Osteocyte (in vitro differentiated cells): ENCODE data around the gene HSD17B2. TPM values are rescaled to one million over a fixed set of nuclear protein-coding genes. Genes with fewer than 3 reads are reported as not detected.
A peak's percentile ranks its signal among the peaks of the same experiment; 100 is the strongest.

Source experiments
- DNase-seq: peaks from one replicate; pipeline ENCODE4 v3.0.0; 2021; ENCODE audit warnings: mixed read lengths; ENCODE audit not compliant: unreplicated experiment; ENCODE audit errors: extremely low spot score
- H3K27ac Mint-ChIP-seq: one replicate; pipeline ENCODE4 v1.8.0; 2021; ENCODE audit warnings: mild to moderate bottlenecking, mixed read lengths; ENCODE audit not compliant: unreplicated experiment
- H3K27me3 Mint-ChIP-seq: one replicate; pipeline ENCODE4 v1.8.0; 2021; ENCODE audit warnings: mixed read lengths; ENCODE audit not compliant: unreplicated experiment
- H3K36me3 Mint-ChIP-seq: one replicate; pipeline ENCODE4 v1.8.0; 2021; ENCODE audit warnings: mixed read lengths; ENCODE audit not compliant: unreplicated experiment
- H3K4me1 Mint-ChIP-seq: one replicate; pipeline ENCODE4 v1.8.0; 2021; ENCODE audit warnings: mixed read lengths; ENCODE audit not compliant: unreplicated experiment
- H3K4me3 Mint-ChIP-seq: one replicate; pipeline ENCODE4 v1.8.0; 2021; ENCODE audit warnings: mild to moderate bottlenecking, moderate library complexity, mixed read lengths; ENCODE audit not compliant: unreplicated experiment
- H3K9me3 Mint-ChIP-seq: one replicate; pipeline ENCODE4 v1.8.0; 2021; ENCODE audit warnings: mixed read lengths; ENCODE audit not compliant: unreplicated experiment
- total RNA-seq: library from RNA; stranded (reverse); gene quantifications from 2 replicates; pipeline ENCODE4 v1.2.1, GENCODE V29; 2021
- TF ChIP-seq, protein P1 (sequence below): fragments of 200-600 bp; sonication (generic); IDR thresholded peaks from 2 replicates; pipeline ENCODE4 v1.5.0; 2021; ENCODE audit warnings: antibody characterized with exemption, mild to moderate bottlenecking, moderate library complexity

Gene HSD17B2
- total RNA-seq, 1 donor from 2014 or later: 0.40 TPM

DNA sequence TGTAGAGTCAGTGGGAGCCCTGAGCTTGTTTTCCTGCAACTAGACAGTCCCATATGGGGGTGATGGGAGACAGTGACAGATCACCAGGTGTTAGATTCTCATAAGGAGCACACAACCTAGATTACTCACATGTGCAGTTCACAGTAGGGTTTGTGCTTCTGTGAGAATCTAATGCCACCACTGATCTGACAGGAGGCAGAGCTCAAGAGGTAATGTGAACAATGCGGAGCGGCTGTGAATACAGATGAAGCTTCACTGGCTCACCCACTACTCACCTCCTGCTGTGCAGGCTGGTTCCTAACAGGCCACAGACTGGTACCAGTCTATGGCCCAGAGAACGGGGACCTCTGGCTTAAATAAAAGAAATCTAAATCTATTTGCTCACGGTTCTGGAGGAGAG is 10.2 kb upstream of the HSD17B2 start:
- TF ChIP-seq, protein P1, sequence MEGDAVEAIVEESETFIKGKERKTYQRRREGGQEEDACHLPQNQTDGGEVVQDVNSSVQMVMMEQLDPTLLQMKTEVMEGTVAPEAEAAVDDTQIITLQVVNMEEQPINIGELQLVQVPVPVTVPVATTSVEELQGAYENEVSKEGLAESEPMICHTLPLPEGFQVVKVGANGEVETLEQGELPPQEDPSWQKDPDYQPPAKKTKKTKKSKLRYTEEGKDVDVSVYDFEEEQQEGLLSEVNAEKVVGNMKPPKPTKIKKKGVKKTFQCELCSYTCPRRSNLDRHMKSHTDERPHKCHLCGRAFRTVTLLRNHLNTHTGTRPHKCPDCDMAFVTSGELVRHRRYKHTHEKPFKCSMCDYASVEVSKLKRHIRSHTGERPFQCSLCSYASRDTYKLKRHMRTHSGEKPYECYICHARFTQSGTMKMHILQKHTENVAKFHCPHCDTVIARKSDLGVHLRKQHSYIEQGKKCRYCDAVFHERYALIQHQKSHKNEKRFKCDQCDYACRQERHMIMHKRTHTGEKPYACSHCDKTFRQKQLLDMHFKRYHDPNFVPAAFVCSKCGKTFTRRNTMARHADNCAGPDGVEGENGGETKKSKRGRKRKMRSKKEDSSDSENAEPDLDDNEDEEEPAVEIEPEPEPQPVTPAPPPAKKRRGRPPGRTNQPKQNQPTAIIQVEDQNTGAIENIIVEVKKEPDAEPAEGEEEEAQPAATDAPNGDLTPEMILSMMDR: no peak
- Mint-ChIP-seq H3K9me3 (no peaks in the 10 kb centered on the region), H3K4me1 (no peaks in the 10 kb centered on the region), H3K36me3 (no peaks in the 10 kb centered on the region), H3K27me3 (peaks cover 14% of the 10 kb centered on the region), H3K27ac (no peak overlapping the region), H3K4me3 (no peak overlapping the region)
- no peak for DNase-seq

DNA sequence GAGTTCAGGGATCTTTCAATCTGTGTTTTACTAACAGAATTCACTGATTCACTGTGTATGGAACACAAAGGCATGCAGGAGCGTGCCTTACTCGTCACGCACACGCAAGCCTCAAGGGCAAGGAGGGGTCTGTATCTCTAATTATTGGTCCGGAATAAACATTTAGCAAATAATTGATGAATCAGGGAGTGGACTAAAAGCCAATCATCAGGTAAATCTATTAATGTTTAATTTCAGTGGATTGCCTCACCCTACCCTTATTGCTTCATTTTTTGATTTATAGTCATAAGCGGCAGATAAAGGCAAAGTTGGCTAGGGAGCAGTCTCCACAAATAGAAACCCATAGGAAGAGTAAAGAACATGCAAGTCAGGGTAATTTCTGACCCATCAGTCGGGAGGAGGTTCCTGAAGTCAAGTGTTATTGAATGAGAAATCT is 7.4 kb upstream of the HSD17B2 start:
- H3K36me3 Mint-ChIP-seq: no peaks in the 10 kb centered on the region

DNA sequence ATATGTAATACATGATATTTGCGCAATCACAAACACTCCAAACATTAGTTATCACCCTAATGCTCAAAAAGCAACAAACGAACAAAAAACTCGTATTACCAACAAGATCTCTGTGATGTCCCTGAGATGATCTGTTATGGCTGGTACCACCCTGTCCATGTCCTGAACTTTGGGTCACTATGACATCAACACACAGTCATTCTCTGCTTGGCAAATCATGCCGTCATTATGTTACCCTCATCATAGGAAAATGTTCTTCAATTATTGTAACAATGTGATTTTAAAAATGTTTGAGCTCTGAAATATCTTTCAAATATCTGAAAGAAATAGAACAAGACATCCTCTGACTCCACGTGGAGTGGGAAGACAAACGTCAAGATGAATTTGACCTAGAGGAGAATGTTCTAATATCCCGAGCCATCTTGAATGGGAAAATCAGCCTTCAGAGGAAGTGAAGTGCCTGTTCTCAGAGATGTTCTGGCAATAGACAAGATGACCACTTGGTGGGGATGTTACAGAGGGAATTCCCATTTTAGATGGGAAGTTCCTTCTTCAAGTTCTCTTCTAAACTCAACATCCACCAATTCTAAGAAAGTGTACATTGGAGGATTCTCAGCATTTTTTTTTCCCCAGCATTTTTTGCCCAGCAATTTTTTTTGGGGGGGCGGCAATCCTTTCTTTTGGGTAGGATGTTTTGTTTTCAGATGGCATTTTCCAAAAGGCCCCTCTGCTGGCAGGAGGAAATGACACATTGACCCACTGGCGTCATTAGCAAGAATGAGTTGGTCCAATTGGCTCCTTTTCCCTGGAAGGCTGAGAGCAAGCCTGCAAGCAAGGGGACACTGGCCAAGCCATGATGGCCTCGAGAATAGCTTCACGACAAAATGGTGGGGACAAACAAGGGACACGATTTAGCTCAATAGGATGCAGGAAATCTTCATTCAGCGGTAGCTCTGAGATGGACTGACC is 3.7 kb upstream of the HSD17B2 start:
- H3K9me3 Mint-ChIP-seq: no peaks in the 10 kb centered on the region
- DNase-seq: no peak
- no peak overlapping the region for H3K27ac Mint-ChIP-seq
- H3K27me3 Mint-ChIP-seq: peaks cover 2% of the 10 kb centered on the region
- TF ChIP-seq, protein P1: peak; percentile 56
- H3K36me3 Mint-ChIP-seq: no peaks in the 10 kb centered on the region
- no peaks in the 10 kb centered on the region for H3K4me1 Mint-ChIP-seq
- no peak overlapping the region for H3K4me3 Mint-ChIP-seq

More for the DNA sequence above, 7.4 kb upstream of the HSD17B2 start:
- no peaks in the 10 kb centered on the region for H3K4me1 Mint-ChIP-seq
- no peak overlapping the region for H3K4me3 Mint-ChIP-seq
- H3K27ac Mint-ChIP-seq: no peak overlapping the region
- H3K27me3 Mint-ChIP-seq: peaks cover 9% of the 10 kb centered on the region
- no peak for DNase-seq
- no peaks in the 10 kb centered on the region for H3K9me3 Mint-ChIP-seq
- TF ChIP-seq, protein P1: no peak

DNA sequence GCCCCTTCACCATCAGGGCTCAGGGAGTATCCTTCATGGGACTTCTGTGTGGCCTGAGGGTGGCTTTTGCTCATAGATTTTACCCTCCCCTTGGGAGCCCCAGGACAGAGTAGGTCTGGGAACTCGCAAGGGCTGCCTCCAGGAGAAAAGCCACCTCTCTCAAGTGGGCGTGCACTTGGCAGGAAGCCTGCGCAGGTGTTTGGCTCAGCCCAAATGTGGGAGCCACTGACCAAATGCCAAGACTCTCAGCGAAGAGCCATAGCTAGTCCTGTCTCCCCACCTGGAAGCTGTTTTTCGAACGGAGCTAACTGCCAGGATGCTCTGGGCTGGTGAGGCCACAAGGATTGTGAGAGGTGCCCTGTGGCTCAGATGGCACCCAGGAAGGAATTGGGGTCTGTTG is 2.0 kb upstream of the HSD17B2 start:
- Mint-ChIP-seq H3K36me3 (no peaks in the 10 kb centered on the region), H3K27ac (no peak overlapping the region), H3K27me3 (peaks cover 4% of the 10 kb centered on the region), H3K4me1 (no peaks in the 10 kb centered on the region), H3K9me3 (no peaks in the 10 kb centered on the region), H3K4me3 (no peak overlapping the region)
- TF ChIP-seq, protein P1: no peak
- DNase-seq: no peak

DNA sequence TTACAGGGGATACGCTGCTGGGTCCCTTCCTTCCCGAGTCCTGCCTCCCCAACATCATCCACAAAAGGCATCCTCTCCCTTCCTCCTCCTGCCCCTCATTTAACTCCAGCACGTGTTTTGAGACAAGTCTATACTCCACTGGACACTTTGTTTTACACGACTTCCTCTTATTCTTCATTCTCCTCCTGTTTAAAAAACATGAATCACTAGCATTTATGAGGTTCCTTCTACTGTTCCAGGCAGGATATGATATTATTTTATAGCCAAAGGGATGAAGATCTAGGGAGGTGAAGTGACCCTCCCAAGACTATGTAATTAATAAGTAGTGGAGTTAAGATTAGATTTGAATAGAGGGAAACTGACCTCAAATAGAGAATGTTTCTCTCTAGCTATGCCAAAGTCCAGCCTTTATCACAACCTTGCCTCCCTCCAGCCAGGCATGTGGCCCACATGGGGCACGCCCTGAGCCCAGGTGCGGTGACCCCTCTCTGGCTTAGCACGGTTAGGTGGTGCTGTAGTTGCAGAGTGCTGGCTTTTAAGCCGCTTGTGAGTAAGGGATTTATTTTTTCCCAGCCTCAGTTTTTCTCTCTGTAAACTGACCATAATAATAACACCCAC is 1.3 kb upstream of the HSD17B2 start:
- Mint-ChIP-seq H3K9me3 (no peaks in the 10 kb centered on the region), H3K4me3 (no peak overlapping the region), H3K4me1 (no peaks in the 10 kb centered on the region), H3K36me3 (no peaks in the 10 kb centered on the region), H3K27ac (no peak overlapping the region), H3K27me3 (peaks cover 4% of the 10 kb centered on the region)
- TF ChIP-seq, protein P1: no peak
- DNase-seq: no peak
